ENCODE data around the gene THSD1. TPM values are rescaled to one million over a fixed set of nuclear protein-coding genes. Genes with fewer than 3 reads are reported as not detected.
"Not testable (repeated sequence)": the region's sequence is repeated elsewhere in the genome, so short reads cannot be mapped to it uniquely, and the experiment has no call there.

The THSD1 gene
- total RNA-seq, 1 donor from 2014 or later = 29.0 TPM

- no peak for DNase-seq (ENCODE audit: low read depth)
Observed at GRCh38 chr13:52356327-52356726, 49.6 kb downstream of the THSD1 start.

GRCh38 chr13:52353193-52353592 is 52.8 kb downstream of the THSD1 start:
- peak; percentile 44 for DNase-seq (ENCODE audit: low read depth)

- DNase-seq (ENCODE audit: low read depth) = peak; percentile 41
Observed at GRCh38 chr13:52348983-52349780, 56.8 kb downstream of the THSD1 start.

GRCh38 chr13:52348071-52348470 is 57.9 kb downstream of the THSD1 start:
- DNase-seq (ENCODE audit: low read depth) = peak; percentile 97

GRCh38 chr13:52345631-52346251 is 60.2 kb downstream of the THSD1 start:
- peak; percentile 45 for DNase-seq (ENCODE audit: low read depth)

- no peak for DNase-seq (ENCODE audit: low read depth)
Observed at GRCh38 chr13:52345048-52345447, 60.9 kb downstream of the THSD1 start.

- peak; percentile 73 for DNase-seq (ENCODE audit: low read depth)
Observed at GRCh38 chr13:52344108-52344507, 61.9 kb downstream of the THSD1 start.

GRCh38 chr13:52342203-52342602 is 63.8 kb downstream of the THSD1 start:
- not testable (repeated sequence) for DNase-seq (ENCODE audit: low read depth)

- DNase-seq (ENCODE audit: low read depth) = not testable (repeated sequence)
Observed at GRCh38 chr13:52337828-52338455, 68.0 kb downstream of the THSD1 start.

GRCh38 chr13:52334107-52334506 is 71.9 kb downstream of the THSD1 start:
- DNase-seq (ENCODE audit: low read depth) = not testable (repeated sequence)

- DNase-seq (ENCODE audit: low read depth) = not testable (repeated sequence)
Observed at GRCh38 chr13:52331844-52332243, 74.1 kb downstream of the THSD1 start.

Other genes starting within 250 kb of the THSD1 start
- 8.3 and 10.4 TPM in 2 replicates for gene NEK3, start 246.6 kb downstream of the THSD1 start, total RNA-seq
- 95.1 and 110 TPM in 2 replicates for gene VPS36, start 44.5 kb upstream of the THSD1 start, total RNA-seq
- 48.5 and 68.5 TPM in 2 replicates for gene CKAP2, start 49.3 kb upstream of the THSD1 start, total RNA-seq
- gene HNRNPA1L2, start 236.3 kb upstream of the THSD1 start, total RNA-seq = 2.4 and 3.6 TPM in 2 replicates
- gene SUGT1, start 246.7 kb upstream of the THSD1 start, total RNA-seq = 38.1 and 43.7 TPM in 2 replicates